Kidney tubule cell (primary cell): Measurements from ENCODE around the gene CDHR5.

ENCODE experiments used
- DNase-seq: peaks from one replicate; pipeline ENCODE4 v3.0.0-alpha.2; 2018; ENCODE audit warnings: low spot score

The CDHR5 gene

DNA sequence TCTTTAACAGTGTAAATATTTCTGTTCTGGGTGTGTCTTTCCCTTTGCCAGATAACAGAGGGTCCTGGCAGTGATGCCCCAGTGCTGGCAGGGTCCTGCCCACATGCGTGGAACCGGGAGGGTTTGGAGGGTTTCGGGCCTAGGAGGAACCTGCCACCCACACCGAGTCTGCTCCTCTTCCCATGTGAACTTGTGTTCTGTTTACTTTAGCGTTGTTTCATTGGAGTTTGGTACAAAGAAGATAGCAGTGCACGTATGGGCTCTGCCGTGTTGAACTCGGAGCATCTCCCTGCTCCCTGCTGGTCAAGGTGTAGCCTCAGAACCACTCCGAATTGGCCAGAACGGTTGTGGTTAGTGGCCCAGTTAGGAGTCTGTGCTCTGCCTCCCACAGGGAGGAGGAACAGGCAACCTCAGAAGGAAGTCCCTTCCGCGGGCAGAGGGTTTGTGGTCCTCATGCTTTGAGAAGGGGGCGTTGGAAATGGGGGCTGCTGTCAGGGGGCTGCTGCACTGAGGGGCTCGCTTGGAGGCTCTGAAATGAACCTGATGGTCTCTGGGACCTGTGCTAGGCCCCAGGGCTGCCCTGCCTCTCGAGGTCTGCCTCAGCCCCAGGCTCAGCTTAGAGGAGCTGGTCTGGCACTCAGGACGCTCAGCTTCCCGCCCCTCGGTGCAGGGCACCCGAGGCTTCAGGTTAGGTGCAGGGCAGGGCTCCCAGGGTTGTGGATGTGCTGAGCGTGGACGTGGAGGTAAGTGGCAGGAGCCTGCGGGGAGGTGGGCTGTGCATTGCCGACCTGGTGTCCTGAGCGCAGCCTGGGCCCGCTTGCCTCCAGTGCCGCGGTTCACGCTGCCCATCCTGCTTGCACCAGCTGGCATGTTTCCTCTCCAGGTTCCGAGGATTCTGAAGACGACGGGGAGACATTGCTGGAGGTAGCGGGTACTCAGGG is 38.1 kb downstream of the CDHR5 start:
- DNase-seq = no peak

DNA sequence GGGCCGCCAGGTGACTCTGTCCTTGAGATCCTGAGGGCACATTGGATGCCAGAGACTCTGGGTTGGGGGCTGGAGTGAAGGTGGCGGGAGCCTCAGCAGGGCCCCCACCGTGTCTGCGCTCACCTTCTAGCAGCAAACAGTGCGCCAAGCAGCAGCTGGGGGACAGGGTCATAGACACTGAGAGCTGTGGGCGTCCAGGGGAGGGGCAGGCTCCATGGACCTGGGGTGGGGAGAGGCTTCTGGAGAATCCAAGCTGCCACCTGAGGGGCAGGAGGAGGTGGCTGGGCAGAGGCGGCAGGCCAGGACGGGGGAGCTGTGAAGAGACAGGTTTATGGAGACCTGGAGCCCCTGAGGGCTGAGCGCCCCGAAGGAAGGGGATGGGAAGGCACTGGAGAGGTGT is 40.5 kb downstream of the CDHR5 start:
- DNase-seq = no peak

DNA sequence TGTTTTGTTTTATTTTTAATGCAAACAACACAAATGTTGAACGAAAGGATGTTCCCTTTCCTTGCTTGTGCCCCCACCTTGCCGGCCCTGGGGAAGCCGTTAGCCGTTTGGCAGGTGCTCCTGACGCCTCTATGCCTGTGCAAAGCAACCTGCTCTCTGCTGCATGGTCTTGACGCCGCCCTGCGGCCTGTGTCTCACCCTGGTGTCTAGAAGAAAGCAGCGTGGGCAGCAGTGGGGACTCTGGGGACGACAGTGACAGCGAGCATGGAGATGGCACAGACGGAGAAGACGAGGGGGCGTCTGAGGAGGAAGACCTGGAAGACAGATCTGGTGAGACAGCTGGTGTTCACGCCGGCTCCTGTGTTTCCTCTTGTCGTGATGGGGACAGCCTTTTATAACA is 43.0 kb downstream of the CDHR5 start:
- DNase-seq = no peak

DNA sequence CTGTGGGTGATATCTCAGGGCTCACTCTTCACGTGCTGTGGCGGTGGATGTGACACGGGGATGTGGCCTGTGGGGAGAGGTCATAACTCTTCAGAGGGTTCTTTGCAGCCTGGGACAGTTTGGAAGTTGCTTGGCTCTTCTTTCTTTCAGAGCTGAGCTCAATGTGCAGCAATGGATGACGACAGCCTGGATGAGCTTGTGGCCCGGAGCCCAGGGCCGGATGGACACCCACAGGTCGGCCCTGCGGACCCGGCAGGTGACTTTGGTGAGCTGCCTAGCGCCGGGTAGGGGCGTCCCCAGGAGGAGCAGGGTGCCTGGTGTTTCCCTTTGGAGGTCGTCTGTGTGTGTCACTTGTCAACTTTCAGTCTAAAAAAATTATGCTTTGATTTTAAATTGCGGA is 43.4 kb downstream of the CDHR5 start:
- DNase-seq = no peak

DNA sequence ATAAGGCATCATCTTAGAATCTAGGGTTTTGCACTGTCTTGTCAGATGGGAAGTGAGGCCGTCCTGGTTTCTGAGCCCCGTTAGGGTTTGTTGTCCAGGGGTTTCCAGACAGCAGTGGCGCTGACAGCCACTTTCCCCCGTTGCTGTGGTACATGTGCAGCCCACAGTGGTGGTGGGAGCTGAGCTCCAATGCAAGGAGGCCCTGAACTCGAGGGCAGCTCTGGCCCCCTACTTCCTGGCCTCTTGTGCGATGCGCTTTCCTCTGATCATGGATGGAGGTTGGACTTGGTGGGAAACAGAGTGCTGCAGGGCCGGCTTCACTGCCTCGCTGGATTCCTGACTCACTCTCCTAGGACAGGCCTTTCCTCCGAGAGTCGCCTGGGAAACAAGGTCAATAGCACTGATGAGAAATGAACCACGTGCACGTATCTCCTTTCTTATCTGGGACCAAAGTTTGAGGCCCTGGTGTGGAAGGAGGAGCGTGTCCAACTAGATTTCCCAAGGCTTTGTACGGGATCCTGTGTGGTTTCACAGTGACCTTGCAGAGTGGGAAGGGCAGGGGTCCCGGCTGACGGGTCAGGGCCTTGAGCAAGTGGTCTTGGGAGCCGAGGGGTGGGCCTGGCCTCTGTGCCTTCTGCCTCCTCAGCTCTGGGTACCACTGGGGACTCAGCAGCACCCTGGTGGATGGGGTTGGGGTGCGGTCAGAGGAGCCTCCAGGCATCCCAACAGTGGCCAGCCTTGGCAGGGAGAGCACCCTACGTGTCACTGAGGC is 44.7 kb downstream of the CDHR5 start:
- DNase-seq = peak; percentile 53

DNA sequence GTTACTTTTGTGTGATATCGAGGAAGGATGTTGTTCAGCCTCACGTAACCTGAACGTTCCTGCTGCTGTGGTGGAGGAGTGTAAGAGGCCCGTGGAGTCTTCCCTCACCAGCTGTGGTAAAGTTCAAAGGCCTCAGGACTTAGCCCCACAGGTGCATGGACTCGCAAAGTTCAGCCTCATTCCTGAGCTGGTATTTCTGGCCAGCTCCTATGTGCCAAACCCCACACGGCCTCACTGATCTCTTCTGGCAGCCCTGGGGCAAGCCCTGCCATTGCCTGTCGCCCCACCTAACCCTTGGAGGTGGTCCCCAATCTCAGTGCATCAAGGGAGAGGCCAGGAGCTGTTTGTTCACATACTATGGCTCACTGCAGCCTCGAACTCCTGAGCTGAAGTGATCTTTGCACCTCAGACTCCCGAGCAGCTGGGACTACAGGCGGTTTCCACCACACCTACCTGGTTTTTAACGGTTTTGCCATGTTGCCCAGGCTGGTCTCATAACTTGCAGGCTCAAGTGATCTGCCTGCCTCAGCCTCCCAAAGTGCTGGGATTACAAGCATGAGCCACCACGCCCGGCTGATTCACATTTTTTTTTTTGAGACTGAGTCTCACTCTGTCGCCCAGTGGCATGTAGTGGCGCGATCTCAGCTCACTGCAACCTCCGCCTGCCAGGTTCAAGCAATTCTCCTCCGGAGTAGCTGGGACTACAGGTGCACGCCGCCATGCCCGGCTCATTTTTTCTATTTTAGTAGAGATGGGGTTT is 46.3 kb downstream of the CDHR5 start:
- peak; percentile 43 for DNase-seq

DNA sequence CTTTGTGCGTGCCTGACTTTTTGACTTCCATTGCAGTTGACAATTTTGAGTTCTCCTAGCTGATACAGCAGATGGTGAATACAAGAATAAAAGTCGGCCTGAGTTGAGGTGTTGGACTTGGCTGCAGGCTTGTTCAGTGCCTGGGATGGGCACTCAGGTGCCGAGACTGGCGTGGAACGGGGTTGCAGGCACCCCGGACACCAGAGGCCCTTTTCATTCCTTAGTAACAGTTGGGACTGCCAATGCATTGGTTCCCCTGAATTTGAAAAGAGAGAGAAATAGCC is 47.2 kb downstream of the CDHR5 start:
- DNase-seq = no peak

DNA sequence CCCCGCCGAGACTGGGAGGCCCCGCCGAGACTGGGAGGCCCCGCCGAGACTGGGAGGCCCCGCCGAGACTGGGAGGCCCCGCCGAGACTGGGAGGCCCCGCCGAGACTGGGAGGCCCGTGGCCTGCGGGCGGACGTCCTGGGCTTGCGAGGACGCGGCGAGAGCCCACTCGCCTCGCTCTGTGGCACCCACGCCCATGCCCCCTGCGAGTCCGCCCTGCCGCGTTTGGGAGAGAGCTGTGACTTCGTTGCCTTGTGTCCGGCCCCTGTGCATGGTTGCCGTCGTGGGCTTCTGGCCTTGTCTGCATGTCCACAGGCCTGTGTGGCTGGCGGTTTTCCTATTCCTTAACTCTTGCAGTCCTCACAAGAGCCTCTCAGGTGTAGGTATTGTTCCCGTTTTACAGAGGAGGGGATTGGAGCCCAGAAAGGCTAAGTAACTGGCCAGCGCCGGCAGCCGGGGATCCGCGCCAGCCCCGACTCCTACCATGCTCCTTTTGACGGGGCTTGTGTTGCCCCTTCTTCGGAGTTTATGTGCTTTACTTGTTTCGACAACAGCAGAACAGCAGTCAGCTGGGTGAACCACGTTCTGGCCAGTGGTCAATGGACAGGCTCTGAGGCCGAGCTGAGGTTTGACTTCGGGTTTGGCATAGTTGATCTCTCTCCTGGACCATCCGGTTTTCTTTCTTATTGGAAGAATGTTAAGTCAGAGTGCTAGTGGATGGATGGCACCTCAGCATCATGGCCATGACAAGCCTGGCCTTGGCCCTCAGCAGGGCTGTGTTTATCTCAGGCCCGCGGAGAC is 47.7 kb downstream of the CDHR5 start:
- peak; percentile 10 for DNase-seq

DNA sequence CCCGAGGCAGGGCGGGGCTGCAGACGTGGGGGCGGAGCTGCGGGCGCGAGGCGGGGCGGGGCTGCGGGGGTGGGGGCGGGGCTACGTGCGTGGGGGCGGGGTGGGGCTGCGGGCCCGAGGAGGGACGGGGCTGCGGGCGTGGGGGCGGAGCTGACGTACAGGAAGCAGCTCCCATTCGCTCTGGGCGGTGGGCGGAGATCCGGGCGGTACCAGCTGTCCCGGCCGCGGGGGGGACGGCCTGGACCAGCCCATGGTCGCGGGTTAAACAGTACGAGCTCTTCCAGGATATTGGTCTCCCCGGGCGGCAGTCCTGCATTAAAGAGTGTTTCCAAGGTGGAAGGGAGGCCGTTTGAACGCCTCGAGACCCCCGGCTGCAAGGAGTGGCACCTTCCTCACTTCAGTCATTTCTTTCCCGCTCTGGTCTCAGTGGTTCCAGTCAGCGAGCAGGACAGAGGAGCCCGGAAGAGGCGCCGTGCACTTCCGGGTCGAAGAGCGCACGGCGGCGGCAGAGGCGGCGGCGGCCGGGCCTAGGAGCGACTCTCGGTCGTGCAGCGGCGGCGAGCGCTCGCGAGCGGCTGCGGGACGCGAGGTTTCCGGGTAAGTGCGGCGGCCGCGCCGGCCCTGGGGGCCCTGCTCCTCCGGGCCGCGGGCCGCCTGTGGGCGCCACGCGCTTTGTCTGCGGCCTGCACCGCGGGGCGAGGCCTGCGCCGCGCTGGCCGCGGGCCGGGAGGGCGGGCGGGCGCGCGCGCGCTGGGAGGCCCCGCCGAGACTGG is 48.6 kb downstream of the CDHR5 start, which contains the start of gene PHRF1:
TSS of gene PHRF1 (plus strand) at position 475 of the 773 bp plus-strand sequence. CDS start 5,043 bp downstream, outside the sequence.
- peak; percentile 94 for DNase-seq

DNA sequence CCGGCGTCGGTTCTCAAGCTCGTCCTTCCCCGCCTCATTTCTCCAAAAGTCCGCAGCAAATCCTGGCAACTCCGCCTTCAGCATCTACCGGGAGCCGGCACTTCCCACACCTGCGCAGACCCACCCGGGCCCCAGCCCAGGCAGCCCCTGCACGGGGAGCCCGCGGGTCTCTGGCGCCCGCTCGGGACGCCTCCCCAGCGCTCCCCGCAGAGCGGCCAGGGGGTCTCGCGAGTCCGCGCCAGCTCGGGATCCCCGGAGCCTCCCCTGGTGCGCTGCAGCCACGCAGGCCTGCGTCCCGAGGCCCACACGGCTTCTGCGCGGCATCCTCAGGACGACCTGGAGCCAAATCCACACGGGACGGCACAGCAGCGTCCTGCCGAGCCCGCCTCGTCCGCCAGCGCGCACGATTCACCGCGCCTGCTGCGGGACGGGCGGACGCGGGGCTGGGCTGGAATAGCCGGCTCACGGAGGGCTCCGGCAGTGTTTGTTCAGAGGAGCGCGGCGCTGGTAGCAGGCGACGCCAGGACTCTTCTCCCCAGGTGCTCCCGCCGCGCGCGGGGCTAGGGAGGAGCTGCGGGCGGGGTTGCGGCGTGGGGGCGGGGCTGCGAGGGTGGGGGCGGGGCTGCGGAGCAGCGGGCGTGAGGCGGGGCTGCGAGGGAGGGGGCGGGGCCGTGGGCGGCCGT is 49.3 kb downstream of the CDHR5 start:
- DNase-seq = peak; percentile 78

DNA sequence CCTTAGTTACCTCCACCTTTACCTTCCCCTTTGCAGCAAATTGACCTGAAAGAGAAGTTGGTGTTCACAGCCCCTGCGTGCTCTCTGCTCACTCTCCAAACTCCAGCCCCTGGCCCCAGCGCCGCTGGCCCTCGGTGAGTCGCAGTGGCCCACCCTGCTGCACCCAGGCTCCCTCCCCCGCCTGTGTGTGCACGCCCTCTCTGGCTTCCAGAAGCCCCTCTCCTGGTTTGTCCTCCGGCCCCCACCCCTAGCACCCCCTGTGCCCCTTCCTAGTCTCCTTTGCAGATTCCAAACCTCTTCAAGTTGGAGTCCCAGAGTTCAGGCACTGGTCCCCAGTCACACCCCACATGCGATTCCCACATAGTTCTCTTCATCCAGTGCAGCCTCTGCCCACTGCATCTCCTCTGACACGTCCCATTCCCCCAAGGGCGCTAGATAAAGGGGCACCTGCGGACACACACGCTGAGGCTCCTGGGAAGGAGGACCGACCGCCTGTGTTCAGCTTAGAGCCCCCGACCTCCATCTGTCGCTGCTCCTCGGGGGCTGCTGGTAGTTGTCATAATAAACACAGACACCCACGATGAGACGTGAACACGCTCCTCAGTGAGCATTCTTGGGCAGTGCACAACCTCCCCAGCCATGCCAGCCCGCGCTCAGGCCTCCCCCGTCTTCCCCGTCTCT is 50.0 kb downstream of the CDHR5 start:
- DNase-seq = no peak

DNA sequence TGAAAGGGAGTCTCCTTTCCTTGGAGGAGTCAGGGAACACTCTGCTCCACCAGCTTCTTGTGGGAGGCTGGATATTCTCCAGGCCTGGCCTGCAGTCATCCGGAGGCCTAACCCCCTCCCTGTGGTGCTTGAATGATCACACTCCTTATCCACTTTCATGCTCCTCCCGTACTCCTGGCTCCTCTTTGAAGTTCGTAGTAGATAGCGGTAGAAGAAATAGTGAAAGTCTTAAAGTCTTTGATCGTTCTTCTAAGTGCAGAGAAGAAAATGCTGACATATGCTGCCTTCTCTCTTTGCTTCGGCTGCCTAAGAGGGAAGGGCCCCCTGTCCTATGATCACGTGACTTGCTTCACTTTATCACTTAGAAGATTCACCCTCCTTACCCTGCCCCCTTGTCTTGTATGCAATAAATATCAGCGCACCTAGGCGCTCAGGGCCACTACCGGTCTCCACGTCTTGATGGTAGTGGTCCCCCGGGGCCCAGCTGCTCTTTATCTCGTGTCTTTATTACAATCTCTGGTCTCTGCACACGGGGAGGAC is 50.7 kb downstream of the CDHR5 start:
- DNase-seq = peak; percentile 21

DNA sequence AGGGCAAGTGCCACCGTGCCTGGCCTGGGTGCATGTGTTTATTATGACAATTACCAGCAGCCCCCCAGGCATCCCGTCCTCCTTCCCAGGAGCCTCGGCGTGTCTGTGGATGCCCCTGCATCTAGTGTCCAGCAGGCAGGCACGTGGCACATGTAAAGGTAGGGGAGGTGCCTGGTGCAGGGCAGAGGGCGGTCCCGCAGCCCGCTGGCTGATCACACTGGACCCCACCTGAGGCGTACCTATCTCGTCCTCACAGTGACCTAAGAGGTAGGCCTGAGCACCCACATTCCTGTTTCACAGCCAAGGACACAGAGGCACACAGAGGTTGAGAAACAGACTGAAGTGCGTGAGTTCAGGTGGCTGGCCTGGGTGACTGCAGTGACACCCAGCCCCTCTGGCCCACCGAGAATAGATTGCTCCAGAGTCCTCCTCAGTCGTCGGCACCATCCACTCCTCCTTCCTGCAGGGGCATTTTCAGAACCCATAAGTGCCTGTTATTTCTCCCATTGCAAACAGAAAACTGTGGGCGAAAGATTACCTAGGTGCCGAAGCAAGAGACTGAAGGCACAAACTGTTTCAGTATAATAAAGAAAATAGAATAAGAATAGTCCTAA is 51.5 kb downstream of the CDHR5 start:
- DNase-seq = no peak

DNA sequence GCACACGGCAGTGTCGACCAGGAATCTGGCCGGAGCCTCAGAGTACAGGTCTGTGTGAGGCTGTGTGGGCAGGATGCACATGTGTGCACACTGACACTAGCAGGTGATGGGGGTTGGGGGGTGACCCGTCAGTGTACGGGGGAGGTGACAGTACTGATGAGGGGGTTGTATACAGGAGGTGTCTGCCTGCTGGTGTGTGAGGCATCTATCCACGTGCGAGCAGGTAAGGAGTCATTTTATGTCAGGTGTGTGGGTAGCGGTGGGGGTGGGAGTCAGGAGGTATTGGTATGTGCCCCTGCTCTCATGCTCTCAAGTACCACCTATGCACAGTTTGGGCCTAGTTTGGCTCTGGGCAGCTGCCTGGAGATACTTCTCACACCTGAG is 53.0 kb downstream of the CDHR5 start:
- no peak for DNase-seq

DNA sequence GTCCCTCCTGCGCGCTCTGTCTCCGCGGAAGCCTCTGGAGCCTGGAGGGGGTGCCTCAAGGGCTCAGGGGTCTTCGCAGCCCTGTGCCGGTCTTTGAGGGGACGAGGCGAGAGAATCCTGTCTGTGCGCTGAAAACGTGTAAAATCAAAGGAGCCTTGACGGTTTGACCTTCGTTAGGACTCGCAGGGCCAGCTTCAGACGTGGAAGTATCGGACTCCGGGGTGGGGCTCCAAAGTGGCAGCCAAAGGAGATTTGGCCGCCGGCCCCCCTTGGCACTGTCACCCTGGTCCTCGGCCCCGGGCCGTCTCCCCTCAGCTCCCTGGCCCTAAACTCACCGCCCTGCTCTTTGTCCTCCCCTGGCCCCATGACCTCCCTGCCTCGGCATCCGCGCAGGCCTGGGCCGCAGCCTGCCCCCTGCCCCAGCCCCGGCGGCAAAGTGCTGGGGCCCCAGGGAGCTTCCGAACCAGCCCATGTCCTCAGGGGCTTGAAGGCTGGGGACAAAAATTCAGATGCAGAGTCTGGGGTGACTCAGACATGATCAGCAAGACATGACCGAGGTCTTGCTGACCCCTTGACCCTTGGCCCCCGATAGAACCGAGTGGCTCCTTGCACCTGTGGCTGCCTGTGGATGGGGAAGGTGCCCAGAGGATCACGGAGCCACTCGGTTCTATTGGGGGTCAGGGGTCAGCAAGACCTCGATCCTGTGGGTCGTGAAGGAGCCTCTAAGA is 55.4 kb downstream of the CDHR5 start:
- DNase-seq = peak; percentile 15

DNA sequence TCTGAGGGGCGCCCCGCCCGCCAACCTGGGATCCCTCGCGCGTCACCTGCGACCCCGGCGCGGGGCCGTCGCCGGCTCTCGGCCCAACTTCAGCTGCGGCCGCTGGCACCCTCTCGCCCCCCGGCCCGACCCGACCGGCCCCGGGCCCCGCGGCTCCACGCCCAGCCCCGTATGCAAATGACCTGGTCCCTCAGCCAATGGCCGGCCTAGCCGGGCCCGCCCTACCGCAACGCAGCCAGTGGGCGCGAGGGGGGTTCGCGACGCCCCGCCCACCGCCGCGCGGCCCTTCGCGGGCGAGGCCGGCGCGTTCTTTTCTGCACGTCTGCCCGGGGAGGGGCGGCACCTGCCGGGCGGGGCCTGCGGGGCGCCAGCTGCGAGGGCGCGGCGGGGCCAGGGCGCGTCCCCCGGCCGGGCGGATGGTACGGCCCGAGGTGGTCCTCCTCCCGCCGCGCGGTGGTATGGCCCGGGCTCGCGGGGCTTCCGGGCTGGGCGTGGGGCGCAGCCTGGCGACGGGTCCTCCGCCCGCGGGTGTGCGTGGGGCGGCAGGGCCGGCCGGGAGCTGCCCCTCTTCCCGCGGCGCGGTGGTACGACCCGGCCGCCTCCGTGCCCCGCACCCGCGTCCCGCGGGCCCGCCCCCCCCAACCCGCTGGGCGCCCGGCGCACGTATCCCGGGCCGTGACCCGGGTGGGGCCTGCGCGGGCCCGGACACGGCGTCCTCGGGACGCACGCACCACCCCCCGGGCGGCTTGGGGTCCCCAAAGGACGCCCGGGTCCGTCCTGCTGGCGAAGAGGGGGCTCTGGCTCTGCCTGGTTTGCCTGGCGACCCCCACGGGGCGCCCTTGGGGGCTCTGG is 56.2 kb downstream of the CDHR5 start:
- peak; percentile 97 for DNase-seq

DNA sequence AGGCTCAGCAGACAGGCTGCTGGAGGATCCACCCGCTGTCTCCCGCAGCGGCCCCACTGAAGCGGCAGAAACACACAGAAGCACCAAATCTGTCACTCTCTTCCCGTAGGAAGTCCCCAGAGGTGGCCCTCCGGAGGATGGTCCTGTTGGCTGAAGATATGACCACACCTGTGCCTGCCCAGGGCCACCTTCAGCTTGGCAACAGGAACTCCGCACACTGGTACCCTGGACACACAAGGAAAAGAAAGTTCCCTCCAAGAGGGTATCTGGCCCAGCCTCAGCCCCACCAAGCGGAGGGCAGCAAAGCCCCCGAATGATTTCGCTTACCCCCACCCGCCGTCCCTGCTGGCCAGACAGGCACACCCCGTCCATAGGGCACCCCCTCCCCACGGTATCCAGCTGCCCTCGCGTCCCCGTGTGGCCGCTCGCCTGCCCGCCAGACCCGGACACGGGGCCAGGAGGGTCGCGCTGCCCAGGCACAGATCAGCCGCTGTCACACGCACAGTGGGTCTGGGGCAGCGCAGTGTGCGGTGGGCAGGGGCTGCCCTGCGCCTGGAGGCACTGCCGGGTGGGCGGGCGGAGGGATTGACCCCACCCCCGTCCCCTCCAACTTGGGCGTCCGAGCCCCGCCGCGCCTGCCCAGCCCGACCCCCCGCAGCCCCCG is 57.0 kb downstream of the CDHR5 start:
- DNase-seq = peak; percentile 28
